Progenitor cell of endocrine pancreas (in vitro differentiated cells): Measurements from ENCODE around the gene CFAP57. TPM values are rescaled to one million over a fixed set of nuclear protein-coding genes. Genes with fewer than 3 reads are reported as not detected.

Source experiments
- DNase-seq: peaks from one replicate; pipeline ENCODE4 v3.0.0; 2021; ENCODE audit warnings: low spot score; ENCODE audit not compliant: unreplicated experiment
- H3K27ac Mint-ChIP-seq: 2 replicates; pipeline ENCODE4 v1.8.0; 2021; ENCODE audit warnings: mild to moderate bottlenecking, moderate library complexity, mixed read lengths
- H3K27me3 Mint-ChIP-seq: 2 replicates; pipeline ENCODE4 v1.8.0; 2021; ENCODE audit warnings: mixed read lengths
- H3K36me3 Mint-ChIP-seq: 2 replicates; pipeline ENCODE4 v1.8.0; 2022; ENCODE audit warnings: mixed read lengths; ENCODE audit not compliant: insufficient read depth
- H3K4me1 Mint-ChIP-seq: 2 replicates; pipeline ENCODE4 v1.8.0; 2021; ENCODE audit warnings: low read depth, mixed read lengths
- H3K4me3 Mint-ChIP-seq: 2 replicates; pipeline ENCODE4 v1.8.0; 2021; ENCODE audit warnings: low read depth, mild to moderate bottlenecking, moderate library complexity, mixed read lengths
- H3K9me3 Mint-ChIP-seq: 2 replicates; pipeline ENCODE4 v1.8.0; 2021; ENCODE audit warnings: low read depth, mixed read lengths
- total RNA-seq: library from RNA; stranded (reverse); gene quantifications from 2 replicates; pipeline ENCODE4 v1.2.1, GENCODE V29; 2021
- TF ChIP-seq, protein P1 (sequence below): fragments of 200-600 bp; sonication (generic); IDR thresholded peaks from one replicate; pipeline ENCODE4 v1.5.0; 2021; ENCODE audit warnings: antibody characterized with exemption, mild to moderate bottlenecking; ENCODE audit not compliant: unreplicated experiment

The CFAP57 gene
- total RNA-seq, 1 donor from 2014 or later, result 2.2 TPM

DNA sequence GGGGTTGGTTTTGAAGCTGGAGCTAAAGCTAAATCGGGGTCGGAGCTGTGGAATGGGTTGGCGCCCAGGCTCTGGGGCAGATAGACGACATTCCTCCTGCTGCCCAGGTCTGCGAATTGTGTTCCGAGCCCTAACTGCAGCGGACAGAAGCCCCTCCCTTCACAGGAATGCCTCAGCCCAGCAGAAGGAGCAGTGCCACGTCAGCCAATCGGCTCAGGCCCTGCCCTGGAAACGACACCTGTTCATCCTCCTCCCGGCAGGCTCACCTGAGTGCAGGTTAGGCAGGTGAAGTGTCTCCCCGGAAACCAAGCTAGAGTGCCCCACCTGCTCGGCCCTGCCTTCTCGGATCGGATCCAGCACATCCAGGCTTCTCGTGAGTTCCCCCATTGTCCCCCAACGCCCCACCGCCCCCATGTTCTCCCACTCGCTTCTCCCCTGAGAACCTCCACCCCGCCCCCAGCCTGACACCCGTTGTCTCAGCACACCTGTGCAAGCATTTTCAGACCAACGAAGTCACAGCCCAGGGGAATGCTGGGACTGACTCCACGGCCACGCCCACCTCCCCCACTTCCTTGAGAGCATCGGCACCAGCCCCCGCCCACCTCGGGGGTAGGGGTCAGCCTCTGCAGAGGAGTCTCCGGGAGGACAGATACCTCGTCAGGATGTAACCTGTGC lies 98.4 kb downstream of the CFAP57 start:
- H3K27ac Mint-ChIP-seq, result peak overlapping the region; percentile 100
- H3K4me1 Mint-ChIP-seq, result peaks cover 46% of the 10 kb centered on the region
- H3K27me3 Mint-ChIP-seq, result no peaks in the 10 kb centered on the region
- H3K36me3 Mint-ChIP-seq, result peaks cover 8% of the 10 kb centered on the region
- H3K4me3 Mint-ChIP-seq, result peak overlapping the region; percentile 89
- DNase-seq, result peak; percentile 71
- H3K9me3 Mint-ChIP-seq, result peaks cover 5% of the 10 kb centered on the region
- TF ChIP-seq, protein P1, sequence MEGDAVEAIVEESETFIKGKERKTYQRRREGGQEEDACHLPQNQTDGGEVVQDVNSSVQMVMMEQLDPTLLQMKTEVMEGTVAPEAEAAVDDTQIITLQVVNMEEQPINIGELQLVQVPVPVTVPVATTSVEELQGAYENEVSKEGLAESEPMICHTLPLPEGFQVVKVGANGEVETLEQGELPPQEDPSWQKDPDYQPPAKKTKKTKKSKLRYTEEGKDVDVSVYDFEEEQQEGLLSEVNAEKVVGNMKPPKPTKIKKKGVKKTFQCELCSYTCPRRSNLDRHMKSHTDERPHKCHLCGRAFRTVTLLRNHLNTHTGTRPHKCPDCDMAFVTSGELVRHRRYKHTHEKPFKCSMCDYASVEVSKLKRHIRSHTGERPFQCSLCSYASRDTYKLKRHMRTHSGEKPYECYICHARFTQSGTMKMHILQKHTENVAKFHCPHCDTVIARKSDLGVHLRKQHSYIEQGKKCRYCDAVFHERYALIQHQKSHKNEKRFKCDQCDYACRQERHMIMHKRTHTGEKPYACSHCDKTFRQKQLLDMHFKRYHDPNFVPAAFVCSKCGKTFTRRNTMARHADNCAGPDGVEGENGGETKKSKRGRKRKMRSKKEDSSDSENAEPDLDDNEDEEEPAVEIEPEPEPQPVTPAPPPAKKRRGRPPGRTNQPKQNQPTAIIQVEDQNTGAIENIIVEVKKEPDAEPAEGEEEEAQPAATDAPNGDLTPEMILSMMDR, result no peak

- Mint-ChIP-seq H3K4me1 (peaks cover 53% of the 10 kb centered on the region), H3K4me3 (peak overlapping the region; percentile 89)
- DNase-seq, result no peak
These were observed 99.3 kb downstream of the CFAP57 start for GRCh38 chr1:43271186-43272118.

GRCh38 chr1:43272161-43272560 lies 100.0 kb downstream of the CFAP57 start:
- TF ChIP-seq, protein P1, result no peak
- Mint-ChIP-seq H3K4me3 (no peak overlapping the region), H3K36me3 (peaks cover 8% of the 10 kb centered on the region), H3K4me1 (peaks cover 58% of the 10 kb centered on the region), H3K27ac (no peak overlapping the region), H3K27me3 (no peaks in the 10 kb centered on the region), H3K9me3 (no peaks in the 10 kb centered on the region)
- no peak for DNase-seq

More at GRCh38 chr1:43271186-43272118, 99.3 kb downstream of the CFAP57 start:
- Mint-ChIP-seq H3K27me3 (no peaks in the 10 kb centered on the region), H3K27ac (peak overlapping the region; percentile 100), H3K9me3 (no peaks in the 10 kb centered on the region), H3K36me3 (peaks cover 6% of the 10 kb centered on the region)
- TF ChIP-seq, protein P1, result no peak

DNA sequence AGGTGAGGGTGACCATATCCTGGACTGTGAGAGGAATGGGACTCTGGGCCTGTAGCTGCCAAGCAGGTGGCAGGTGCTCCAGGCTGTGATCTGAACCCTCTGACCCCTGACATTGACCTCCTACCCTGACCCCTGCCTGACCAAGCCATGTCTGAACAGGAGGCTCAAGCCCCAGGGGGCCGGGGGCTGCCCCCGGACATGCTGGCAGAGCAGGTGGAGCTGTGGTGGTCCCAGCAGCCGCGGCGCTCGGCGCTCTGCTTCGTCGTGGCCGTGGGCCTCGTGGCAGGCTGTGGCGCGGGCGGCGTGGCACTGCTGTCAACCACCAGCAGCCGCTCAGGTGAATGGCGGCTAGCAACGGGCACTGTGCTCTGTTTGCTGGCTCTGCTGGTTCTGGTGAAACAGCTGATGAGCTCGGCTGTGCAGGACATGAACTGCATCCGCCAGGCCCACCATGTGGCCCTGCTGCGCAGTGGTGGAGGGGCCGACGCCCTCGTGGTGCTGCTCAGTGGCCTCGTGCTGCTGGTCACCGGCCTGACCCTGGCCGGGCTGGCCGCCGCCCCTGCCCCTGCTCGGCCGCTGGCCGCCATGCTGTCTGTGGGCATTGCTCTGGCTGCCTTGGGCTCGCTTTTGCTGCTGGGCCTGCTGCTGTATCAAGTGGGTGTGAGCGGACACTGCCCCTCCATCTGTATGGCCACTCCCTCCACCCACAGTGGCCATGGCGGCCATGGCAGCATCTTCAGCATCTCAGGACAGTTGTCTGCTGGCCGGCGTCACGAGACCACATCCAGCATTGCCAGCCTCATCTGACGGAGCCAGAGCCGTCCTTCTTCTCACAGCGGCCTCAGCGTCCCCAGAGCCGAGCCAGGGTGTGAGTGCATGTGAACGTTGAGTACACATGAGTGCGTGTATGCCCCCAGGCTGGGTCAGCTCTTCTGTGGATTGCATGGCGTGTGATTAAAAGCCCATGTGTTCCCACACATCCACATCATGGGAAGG lies 100.7 kb downstream of the CFAP57 start:
- Mint-ChIP-seq H3K27me3 (no peaks in the 10 kb centered on the region), H3K9me3 (no peaks in the 10 kb centered on the region), H3K4me1 (peaks cover 61% of the 10 kb centered on the region), H3K27ac (no peak overlapping the region), H3K4me3 (no peak overlapping the region), H3K36me3 (peaks cover 8% of the 10 kb centered on the region)
- no peak for DNase-seq
- TF ChIP-seq, protein P1, result no peak
